Suprapubic skin (tissue), 4 donors: Measurements from ENCODE around the gene KDELR3. TPM values are rescaled to one million over a fixed set of nuclear protein-coding genes. Genes with fewer than 3 reads are reported as not detected.

ENCODE experiments used
- DNase-seq, 2 donors: peaks; one replicate each; pipeline ENCODE4 v3.0.0-alpha.2; 2019; ENCODE audit warnings: low spot score in 2 of 2
- H3K27ac ChIP-seq: fragments of 200-600 bp; sonication (generic); one replicate; pipeline ENCODE4 v1.5.1; 2019
- H3K27me3 ChIP-seq: fragments of 200-600 bp; sonication (generic); one replicate; pipeline ENCODE4 v1.5.1; 2019
- H3K36me3 ChIP-seq: fragments of 200-600 bp; sonication (generic); one replicate; pipeline ENCODE4 v1.5.1; 2019
- H3K4me1 ChIP-seq: fragments of 200-600 bp; sonication (generic); one replicate; pipeline ENCODE4 v1.5.1; 2019
- H3K4me3 ChIP-seq: fragments of 200-600 bp; sonication (generic); one replicate; pipeline ENCODE4 v1.5.1; 2019; ENCODE audit warnings: mild to moderate bottlenecking
- H3K9me3 ChIP-seq: fragments of 200-600 bp; sonication (generic); one replicate; pipeline ENCODE4 v1.5.1; 2019
- EP300 ChIP-seq: sonication (generic); formaldehyde crosslinking; IDR thresholded peaks from one replicate; pipeline ENCODE4 v1.6.1; 2017; ENCODE audit warnings: antibody characterized with exemption
- POLR2A ChIP-seq, 2 donors: fragments of 450-650 bp; IDR thresholded peaks; one replicate each; pipeline ENCODE4 v1.6.1; 2017; ENCODE audit warnings: antibody characterized with exemption in 2 of 2, mild to moderate bottlenecking in 2 of 2, moderate library complexity in 2 of 2
- POLR2AphosphoS5 ChIP-seq, 3 donors: sonication (generic); formaldehyde crosslinking; IDR thresholded peaks; one replicate each; pipeline ENCODE4 v1.6.1; 2017; ENCODE audit warnings: antibody characterized with exemption in 3 of 3
- WGBS: methylation state at CpG from one replicate; pipeline ENCODE4 v1.1.5; 2018; 5-methylcytosine and 5-hydroxymethylcytosine counted together
- total RNA-seq, 4 donors: library from RNA; depleted of rRNA; stranded (reverse); fragments of >200 nt; gene quantifications; one replicate each; pipeline ENCODE4 v1.1.0, GENCODE V29; 2016
- TF ChIP-seq, protein P1 (sequence below), 2 donors: fragments of 200-600 bp in 1 of 2; fragments of 450-650 bp in 1 of 2; sonication (generic) in 1 of 2; IDR thresholded peaks; one replicate each; pipeline ENCODE4 v1.5.1; 2016 to 2019; ENCODE audit warnings: antibody characterized with exemption in 2 of 2, mild to moderate bottlenecking in 1 of 2, moderate library complexity in 1 of 2

The KDELR3 gene
- total RNA-seq, 4 donors from 2014 or later: 2.8 to 6.7 (median 3.9) TPM

DNA sequence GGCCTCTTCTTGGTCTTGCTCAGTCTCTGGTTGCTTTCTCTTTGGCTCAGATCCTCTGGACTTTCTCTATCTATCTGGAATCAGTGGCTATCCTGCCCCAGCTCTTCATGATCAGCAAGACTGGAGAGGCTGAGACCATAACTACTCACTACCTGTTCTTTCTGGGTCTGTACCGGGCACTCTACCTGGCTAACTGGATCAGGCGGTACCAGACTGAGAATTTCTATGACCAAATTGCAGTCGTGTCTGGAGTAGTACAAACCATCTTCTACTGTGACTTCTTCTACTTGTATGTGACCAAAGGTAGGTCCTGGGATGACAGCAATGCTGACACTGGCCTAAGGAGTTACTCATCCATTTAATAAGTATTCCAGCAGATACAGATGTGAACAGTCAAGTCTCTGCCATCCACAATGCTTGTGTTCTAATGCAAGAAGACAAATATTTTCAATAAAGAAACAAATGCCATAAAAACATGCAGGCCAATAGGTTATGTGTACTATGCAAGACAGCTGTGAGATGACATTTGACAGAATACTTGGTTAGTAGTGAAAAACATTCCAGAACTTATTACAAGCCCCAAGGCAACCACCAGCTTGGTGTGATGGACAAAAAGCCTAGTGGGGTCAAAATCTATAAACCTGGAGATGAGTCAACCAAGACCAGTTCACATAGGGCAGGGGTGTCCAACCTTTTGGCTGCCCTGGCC lies 13.4 kb downstream of the KDELR3 start:
- WGBS: 97% methylated on average over 3 of the region's 3 CpGs
- no peaks in the 10 kb centered on the region for H3K9me3 ChIP-seq

GRCh38 chr22:38481871-38482332 lies 14.0 kb downstream of the KDELR3 start:
- TF ChIP-seq EP300: no peak
- TF ChIP-seq POLR2AphosphoS5 (IDR thresholded peaks at IDR 0.05): no peak
- TF ChIP-seq POLR2A (IDR thresholded peaks at IDR 0.05): no peak
- TF ChIP-seq, protein P1, sequence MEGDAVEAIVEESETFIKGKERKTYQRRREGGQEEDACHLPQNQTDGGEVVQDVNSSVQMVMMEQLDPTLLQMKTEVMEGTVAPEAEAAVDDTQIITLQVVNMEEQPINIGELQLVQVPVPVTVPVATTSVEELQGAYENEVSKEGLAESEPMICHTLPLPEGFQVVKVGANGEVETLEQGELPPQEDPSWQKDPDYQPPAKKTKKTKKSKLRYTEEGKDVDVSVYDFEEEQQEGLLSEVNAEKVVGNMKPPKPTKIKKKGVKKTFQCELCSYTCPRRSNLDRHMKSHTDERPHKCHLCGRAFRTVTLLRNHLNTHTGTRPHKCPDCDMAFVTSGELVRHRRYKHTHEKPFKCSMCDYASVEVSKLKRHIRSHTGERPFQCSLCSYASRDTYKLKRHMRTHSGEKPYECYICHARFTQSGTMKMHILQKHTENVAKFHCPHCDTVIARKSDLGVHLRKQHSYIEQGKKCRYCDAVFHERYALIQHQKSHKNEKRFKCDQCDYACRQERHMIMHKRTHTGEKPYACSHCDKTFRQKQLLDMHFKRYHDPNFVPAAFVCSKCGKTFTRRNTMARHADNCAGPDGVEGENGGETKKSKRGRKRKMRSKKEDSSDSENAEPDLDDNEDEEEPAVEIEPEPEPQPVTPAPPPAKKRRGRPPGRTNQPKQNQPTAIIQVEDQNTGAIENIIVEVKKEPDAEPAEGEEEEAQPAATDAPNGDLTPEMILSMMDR (IDR thresholded peaks at IDR 0.05): no peak
- Histone ChIP-seq H3K4me3 (no peak overlapping the region), H3K27me3 (no peaks in the 10 kb centered on the region), H3K36me3 (peaks cover 73% of the 10 kb centered on the region), H3K27ac (no peak overlapping the region), H3K4me1 (no peaks in the 10 kb centered on the region), H3K9me3 (no peaks in the 10 kb centered on the region)
- 92% methylated on average over 8 of the region's 8 CpGs for WGBS
- DNase-seq: peak in 1 of 2 donors; percentile 55

More for the DNA sequence above, 13.4 kb downstream of the KDELR3 start:
- Histone ChIP-seq H3K27me3 (no peaks in the 10 kb centered on the region), H3K36me3 (peaks cover 67% of the 10 kb centered on the region), H3K4me1 (no peaks in the 10 kb centered on the region), H3K4me3 (no peak overlapping the region), H3K27ac (no peak overlapping the region)
- peak in 1 of 2 donors; percentile 23 for DNase-seq
- TF ChIP-seq EP300 (no peak), POLR2AphosphoS5 (IDR thresholded peaks at IDR 0.05) (no peak), POLR2A (IDR thresholded peaks at IDR 0.05) (no peak)
- TF ChIP-seq, protein P1 (IDR thresholded peaks at IDR 0.05): no peak

- H3K4me1 ChIP-seq: no peaks in the 10 kb centered on the region
- H3K27ac ChIP-seq: no peak overlapping the region
- no peaks in the 10 kb centered on the region for H3K9me3 ChIP-seq
- peak in 1 of 2 donors; percentile 26 for DNase-seq
- TF ChIP-seq POLR2A (IDR thresholded peaks at IDR 0.05) (no peak), POLR2AphosphoS5 (IDR thresholded peaks at IDR 0.05) (no peak), EP300 (no peak)
- TF ChIP-seq, protein P1 (IDR thresholded peaks at IDR 0.05): no peak
- no peaks in the 10 kb centered on the region for H3K27me3 ChIP-seq
- no peak overlapping the region for H3K4me3 ChIP-seq
- 92% methylated on average over 6 of the region's 6 CpGs for WGBS
- H3K36me3 ChIP-seq: peaks cover 82% of the 10 kb centered on the region
Observed at GRCh38 chr22:38482662-38483308, 14.9 kb downstream of the KDELR3 start.

DNA sequence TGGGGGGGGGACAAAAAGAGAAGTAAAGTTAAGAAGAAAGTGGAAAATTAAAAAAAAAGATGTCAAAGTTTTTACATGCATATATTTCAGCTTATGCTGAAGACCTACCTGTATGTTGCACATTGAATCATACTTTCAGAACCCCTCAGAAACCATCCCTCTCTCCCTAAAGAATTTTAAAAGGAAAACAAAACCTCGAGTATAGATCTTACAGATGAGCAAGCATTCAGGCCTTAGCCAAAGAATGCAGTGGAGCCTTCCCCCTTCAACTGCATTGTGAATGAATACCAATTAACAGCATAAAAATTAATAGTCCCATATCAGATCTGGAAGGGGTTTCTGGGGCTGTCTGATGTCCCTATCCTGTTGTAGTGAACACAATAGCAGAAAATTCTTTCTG lies 16.3 kb downstream of the KDELR3 start:
- Histone ChIP-seq H3K27ac (no peak overlapping the region), H3K4me1 (peaks cover 5% of the 10 kb centered on the region), H3K36me3 (peaks cover 95% of the 10 kb centered on the region), H3K9me3 (no peaks in the 10 kb centered on the region), H3K4me3 (no peak overlapping the region), H3K27me3 (no peaks in the 10 kb centered on the region)
- no peak for DNase-seq
- TF ChIP-seq POLR2AphosphoS5 (IDR thresholded peaks at IDR 0.05): no peak
- no peak for TF ChIP-seq POLR2A (IDR thresholded peaks at IDR 0.05)
- TF ChIP-seq, protein P1 (IDR thresholded peaks at IDR 0.05): no peak
- TF ChIP-seq EP300: no peak
- WGBS: 60% methylated on average over 1 of the region's 1 CpG

GRCh38 chr22:38485783-38486182 lies 17.9 kb downstream of the KDELR3 start:
- Histone ChIP-seq H3K4me3 (no peak overlapping the region), H3K9me3 (no peaks in the 10 kb centered on the region), H3K27me3 (no peaks in the 10 kb centered on the region), H3K4me1 (peaks cover 10% of the 10 kb centered on the region), H3K27ac (no peak overlapping the region), H3K36me3 (peaks cover 100% of the 10 kb centered on the region)
- DNase-seq: peak in 1 of 2 donors; percentile 29
- no peak for TF ChIP-seq POLR2AphosphoS5 (IDR thresholded peaks at IDR 0.05)
- no peak for TF ChIP-seq EP300
- no peak for TF ChIP-seq POLR2A (IDR thresholded peaks at IDR 0.05)
- TF ChIP-seq, protein P1 (IDR thresholded peaks at IDR 0.05): no peak
- 66% methylated on average over 5 of the region's 5 CpGs for WGBS
